ENCODE results near the gene TRMT2A.
A peak's percentile ranks its signal among the peaks of the same experiment; 100 is the strongest.

The TRMT2A gene

GRCh38 chr22:20116376-20116950 is 563 bp downstream of the TRMT2A start:
- Mint-ChIP-seq H3K4me3 (peak overlapping the region; percentile 90), H3K4me1 (peaks cover 40% of the 10 kb centered on the region)

GRCh38 chr22:20115691-20116375 is 1.2 kb downstream of the TRMT2A start, which contains the start of gene RANBP1:
TSS of gene RANBP1 (plus strand) at chr22:20116104. CDS start at chr22:20116185, 81 bp downstream.
- Mint-ChIP-seq H3K27ac (peak within 1 kb of the TSS; percentile 97), H3K36me3 (peaks cover 12% of the 10 kb centered on the region)

More at GRCh38 chr22:20116376-20116950, 563 bp downstream of the TRMT2A start:
- Mint-ChIP-seq H3K36me3 (peaks cover 12% of the 10 kb centered on the region), H3K27ac (peak overlapping the region; percentile 97), H3K27me3 (no peaks in the 10 kb centered on the region), H3K9me3 (no peaks in the 10 kb centered on the region)

GRCh38 chr22:20114506-20115475 is 2.2 kb downstream of the TRMT2A start:
- peak overlapping the region; percentile 77 for H3K27ac Mint-ChIP-seq
- H3K36me3 Mint-ChIP-seq, result peaks cover 12% of the 10 kb centered on the region
- H3K4me3 Mint-ChIP-seq, result peak overlapping the region; percentile 76
- H3K27me3 Mint-ChIP-seq, result no peaks in the 10 kb centered on the region
- H3K9me3 Mint-ChIP-seq, result no peaks in the 10 kb centered on the region
- peaks cover 32% of the 10 kb centered on the region for H3K4me1 Mint-ChIP-seq

More at GRCh38 chr22:20115691-20116375, 1.2 kb downstream of the TRMT2A start, which contains the start of gene RANBP1:
- Mint-ChIP-seq H3K4me3 (peak within 1 kb of the TSS; percentile 90), H3K9me3 (no peaks in the 10 kb centered on the region), H3K4me1 (peaks cover 36% of the 10 kb centered on the region), H3K27me3 (no peaks in the 10 kb centered on the region)

- Mint-ChIP-seq H3K36me3 (peaks cover 10% of the 10 kb centered on the region), H3K9me3 (no peaks in the 10 kb centered on the region), H3K27ac (peak overlapping the region; percentile 77), H3K27me3 (no peaks in the 10 kb centered on the region), H3K4me3 (no peak overlapping the region), H3K4me1 (peaks cover 23% of the 10 kb centered on the region)
Observed at GRCh38 chr22:20113551-20114310, 3.3 kb downstream of the TRMT2A start.

- no peak overlapping the region for H3K27ac Mint-ChIP-seq
- H3K36me3 Mint-ChIP-seq, result peaks cover 9% of the 10 kb centered on the region
- H3K4me1 Mint-ChIP-seq, result peaks cover 16% of the 10 kb centered on the region
Observed at GRCh38 chr22:20112623-20113511, 4.2 kb downstream of the TRMT2A start.

GRCh38 chr22:20111689-20112622 is 5.1 kb downstream of the TRMT2A start:
- H3K4me3 Mint-ChIP-seq, result no peak overlapping the region
- peaks cover 9% of the 10 kb centered on the region for H3K36me3 Mint-ChIP-seq
- no peaks in the 10 kb centered on the region for H3K27me3 Mint-ChIP-seq
- H3K4me1 Mint-ChIP-seq, result peaks cover 16% of the 10 kb centered on the region
- no peaks in the 10 kb centered on the region for H3K9me3 Mint-ChIP-seq
- peak overlapping the region; percentile 92 for H3K27ac Mint-ChIP-seq

More at GRCh38 chr22:20112623-20113511, 4.2 kb downstream of the TRMT2A start:
- no peak overlapping the region for H3K4me3 Mint-ChIP-seq
- H3K9me3 Mint-ChIP-seq, result no peaks in the 10 kb centered on the region
- no peaks in the 10 kb centered on the region for H3K27me3 Mint-ChIP-seq

- Mint-ChIP-seq H3K9me3 (no peaks in the 10 kb centered on the region), H3K36me3 (peaks cover 8% of the 10 kb centered on the region), H3K27ac (peak overlapping the region; percentile 76), H3K4me3 (no peak overlapping the region), H3K27me3 (no peaks in the 10 kb centered on the region), H3K4me1 (peaks cover 16% of the 10 kb centered on the region)
Observed at GRCh38 chr22:20111045-20111688, 5.9 kb downstream of the TRMT2A start.

- no peak overlapping the region for H3K4me3 Mint-ChIP-seq
- no peaks in the 10 kb centered on the region for H3K27me3 Mint-ChIP-seq
- peaks cover 8% of the 10 kb centered on the region for H3K36me3 Mint-ChIP-seq
- H3K4me1 Mint-ChIP-seq, result peaks cover 16% of the 10 kb centered on the region
- peak overlapping the region; percentile 79 for H3K27ac Mint-ChIP-seq
- no peaks in the 10 kb centered on the region for H3K9me3 Mint-ChIP-seq
Observed at GRCh38 chr22:20110359-20110985, 6.6 kb downstream of the TRMT2A start.

- H3K27me3 Mint-ChIP-seq, result no peaks in the 10 kb centered on the region
- H3K36me3 Mint-ChIP-seq, result peaks cover 5% of the 10 kb centered on the region
- no peaks in the 10 kb centered on the region for H3K9me3 Mint-ChIP-seq
- H3K4me3 Mint-ChIP-seq, result no peak overlapping the region
- peak overlapping the region; percentile 79 for H3K27ac Mint-ChIP-seq
- peaks cover 10% of the 10 kb centered on the region for H3K4me1 Mint-ChIP-seq
Observed at GRCh38 chr22:20109411-20110358, 7.3 kb downstream of the TRMT2A start.

GRCh38 chr22:20108757-20109230 is 8.2 kb downstream of the TRMT2A start:
- no peak overlapping the region for H3K4me3 Mint-ChIP-seq
- no peaks in the 10 kb centered on the region for H3K27me3 Mint-ChIP-seq
- peaks cover 6% of the 10 kb centered on the region for H3K4me1 Mint-ChIP-seq
- peaks cover 2% of the 10 kb centered on the region for H3K36me3 Mint-ChIP-seq
- no peaks in the 10 kb centered on the region for H3K9me3 Mint-ChIP-seq
- peak overlapping the region; percentile 38 for H3K27ac Mint-ChIP-seq

GRCh38 chr22:20107951-20108756 is 8.9 kb downstream of the TRMT2A start:
- Mint-ChIP-seq H3K36me3 (peaks cover 2% of the 10 kb centered on the region), H3K27me3 (no peaks in the 10 kb centered on the region), H3K9me3 (no peaks in the 10 kb centered on the region), H3K27ac (peak overlapping the region; percentile 63), H3K4me1 (peaks cover 6% of the 10 kb centered on the region), H3K4me3 (no peak overlapping the region)
